Measurements from ENCODE around the gene PATZ1. TPM values are rescaled to one million over a fixed set of nuclear protein-coding genes. Genes with fewer than 3 reads are reported as not detected.

PATZ1 gene
- total and polyA plus RNA-seq, 2 experiments from 2014 or later = 23.2 to 56.8 TPM

DNA sequence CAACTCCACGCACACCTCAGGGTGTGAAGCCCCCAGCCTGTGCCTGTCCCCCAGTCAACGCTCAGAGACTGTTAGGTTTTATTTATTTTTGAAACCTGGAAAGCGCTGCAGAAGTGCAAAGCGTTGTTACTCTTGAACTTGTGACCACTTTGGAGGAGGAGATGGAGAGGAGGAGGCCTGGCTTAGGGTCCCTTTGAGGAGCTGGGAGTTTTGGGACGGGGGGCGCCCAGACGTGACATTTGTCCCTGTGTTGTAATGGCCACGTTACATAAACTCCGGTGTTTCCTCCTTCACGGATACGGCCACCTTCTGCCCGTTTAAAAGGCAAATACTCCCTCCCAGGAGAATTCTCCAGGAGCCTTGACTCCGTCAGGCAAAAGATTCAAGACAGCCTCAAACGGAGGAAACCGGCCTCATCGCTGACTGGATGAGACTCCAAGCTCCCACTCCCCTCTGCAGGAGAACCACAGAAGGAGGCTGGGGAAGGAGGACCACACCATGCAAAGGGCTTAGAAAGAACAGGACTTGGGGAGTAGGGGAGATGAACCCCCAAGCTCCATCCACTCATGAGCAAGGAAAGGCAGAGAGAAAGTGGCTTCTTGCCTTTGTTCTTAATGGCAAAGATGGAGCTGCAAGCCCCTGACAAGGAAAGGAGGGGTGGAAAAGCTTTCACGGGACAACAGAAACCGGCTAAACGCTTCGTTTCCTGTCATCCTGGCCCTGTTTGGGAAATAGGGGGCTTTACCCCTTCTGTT lies 54.5 kb downstream of the PATZ1 start (continued):
- TF ChIP-seq, protein P1, sequence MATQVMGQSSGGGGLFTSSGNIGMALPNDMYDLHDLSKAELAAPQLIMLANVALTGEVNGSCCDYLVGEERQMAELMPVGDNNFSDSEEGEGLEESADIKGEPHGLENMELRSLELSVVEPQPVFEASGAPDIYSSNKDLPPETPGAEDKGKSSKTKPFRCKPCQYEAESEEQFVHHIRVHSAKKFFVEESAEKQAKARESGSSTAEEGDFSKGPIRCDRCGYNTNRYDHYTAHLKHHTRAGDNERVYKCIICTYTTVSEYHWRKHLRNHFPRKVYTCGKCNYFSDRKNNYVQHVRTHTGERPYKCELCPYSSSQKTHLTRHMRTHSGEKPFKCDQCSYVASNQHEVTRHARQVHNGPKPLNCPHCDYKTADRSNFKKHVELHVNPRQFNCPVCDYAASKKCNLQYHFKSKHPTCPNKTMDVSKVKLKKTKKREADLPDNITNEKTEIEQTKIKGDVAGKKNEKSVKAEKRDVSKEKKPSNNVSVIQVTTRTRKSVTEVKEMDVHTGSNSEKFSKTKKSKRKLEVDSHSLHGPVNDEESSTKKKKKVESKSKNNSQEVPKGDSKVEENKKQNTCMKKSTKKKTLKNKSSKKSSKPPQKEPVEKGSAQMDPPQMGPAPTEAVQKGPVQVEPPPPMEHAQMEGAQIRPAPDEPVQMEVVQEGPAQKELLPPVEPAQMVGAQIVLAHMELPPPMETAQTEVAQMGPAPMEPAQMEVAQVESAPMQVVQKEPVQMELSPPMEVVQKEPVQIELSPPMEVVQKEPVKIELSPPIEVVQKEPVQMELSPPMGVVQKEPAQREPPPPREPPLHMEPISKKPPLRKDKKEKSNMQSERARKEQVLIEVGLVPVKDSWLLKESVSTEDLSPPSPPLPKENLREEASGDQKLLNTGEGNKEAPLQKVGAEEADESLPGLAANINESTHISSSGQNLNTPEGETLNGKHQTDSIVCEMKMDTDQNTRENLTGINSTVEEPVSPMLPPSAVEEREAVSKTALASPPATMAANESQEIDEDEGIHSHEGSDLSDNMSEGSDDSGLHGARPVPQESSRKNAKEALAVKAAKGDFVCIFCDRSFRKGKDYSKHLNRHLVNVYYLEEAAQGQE (IDR thresholded peaks at IDR 0.05; ENCODE audit: unreplicated experiment) = no peak
- TF ChIP-seq STAT1 (IDR thresholded peaks at IDR 0.05; ENCODE audit: unreplicated experiment) (no peak), CREB1 (CRISPR knock-in tag; IDR thresholded peaks at IDR 0.05; ENCODE audit: low read depth) (no peak)
- TF ChIP-seq, protein P2, sequence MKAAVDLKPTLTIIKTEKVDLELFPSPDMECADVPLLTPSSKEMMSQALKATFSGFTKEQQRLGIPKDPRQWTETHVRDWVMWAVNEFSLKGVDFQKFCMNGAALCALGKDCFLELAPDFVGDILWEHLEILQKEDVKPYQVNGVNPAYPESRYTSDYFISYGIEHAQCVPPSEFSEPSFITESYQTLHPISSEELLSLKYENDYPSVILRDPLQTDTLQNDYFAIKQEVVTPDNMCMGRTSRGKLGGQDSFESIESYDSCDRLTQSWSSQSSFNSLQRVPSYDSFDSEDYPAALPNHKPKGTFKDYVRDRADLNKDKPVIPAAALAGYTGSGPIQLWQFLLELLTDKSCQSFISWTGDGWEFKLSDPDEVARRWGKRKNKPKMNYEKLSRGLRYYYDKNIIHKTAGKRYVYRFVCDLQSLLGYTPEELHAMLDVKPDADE (IDR thresholded peaks at IDR 0.05) = no peak

DNA sequence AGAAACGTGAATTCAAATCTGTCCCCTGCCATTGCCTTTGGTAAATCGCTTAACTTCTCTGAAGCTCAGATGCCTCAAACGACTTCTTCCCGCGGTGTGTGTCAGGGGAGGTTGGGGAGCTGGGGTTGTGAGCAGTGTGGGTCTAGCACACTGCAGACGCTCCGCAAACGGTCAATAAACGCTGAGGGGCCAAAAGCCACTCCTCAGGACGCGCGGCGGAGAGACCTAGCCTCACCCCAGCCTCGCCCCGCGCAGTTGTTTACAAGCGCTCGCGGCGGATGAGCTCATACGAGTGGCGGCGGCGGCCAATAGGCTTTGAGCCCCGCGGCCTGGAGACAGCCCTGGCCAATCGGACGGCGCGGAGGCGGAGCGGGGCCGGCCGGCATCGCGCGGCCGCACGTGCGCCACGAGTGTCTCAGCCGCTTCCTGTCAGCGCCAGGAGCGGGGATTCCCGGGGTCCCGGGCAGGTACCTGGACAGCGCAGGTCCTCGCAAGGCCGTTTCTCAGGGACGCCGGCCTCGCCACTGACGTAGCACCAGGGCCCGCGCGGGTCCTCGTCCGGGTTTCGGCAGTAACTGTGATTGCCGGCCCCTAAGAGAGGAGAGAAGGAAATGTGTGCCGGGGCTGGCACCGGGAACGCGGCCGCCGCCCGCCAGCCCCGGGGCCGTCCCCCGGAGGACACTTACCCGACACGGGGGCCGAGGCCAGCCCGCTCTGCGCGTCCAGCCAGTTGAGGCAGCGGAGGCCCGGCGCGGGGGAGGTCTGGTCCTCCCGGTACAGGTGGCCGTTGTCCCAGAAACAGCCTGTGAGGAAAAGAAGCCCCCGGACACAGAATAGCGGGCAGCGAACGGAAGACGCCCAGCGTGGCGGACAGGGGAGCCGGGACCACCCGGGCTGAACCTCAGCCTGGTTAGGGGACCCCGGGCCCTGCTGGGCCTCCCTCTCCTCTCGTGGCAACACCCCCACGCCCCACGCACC lies 55.4 kb downstream of the PATZ1 start:
- H3K27me3 ChIP-seq (ENCODE audit: insufficient read depth) = peaks cover 26% of the 10 kb centered on the region
- no peaks in the 10 kb centered on the region for H3K9me2 ChIP-seq (ENCODE audit: insufficient read depth)
- Mint-ChIP-seq H3K9me3 (no peaks in the 10 kb centered on the region), H3K4me3 (peak overlapping the region; percentile 82), H3K36me3 (ENCODE audit: low read depth) (no peaks in the 10 kb centered on the region), H3K27ac (no peak overlapping the region), H3K4me1 (peaks cover 19% of the 10 kb centered on the region), H3K27me3 (ENCODE audit: insufficient read depth, low read depth, poor library complexity) (peaks cover 19% of the 10 kb centered on the region)
- TF ChIP-seq CREB1 (CRISPR knock-in tag; IDR thresholded peaks at IDR 0.05; ENCODE audit: low read depth) = peak; percentile 55; the same call in 1 of the 2 replicates
- no peak for TF ChIP-seq ZNF331 (CRISPR knock-in tag; IDR thresholded peaks at IDR 0.05; ENCODE audit: low read depth)
- peak; percentile 45 for TF ChIP-seq EZH2 (IDR thresholded peaks at IDR 0.05; ENCODE audit: low read depth, unreplicated experiment)
- no peaks in the 10 kb centered on the region for H4K20me1 ChIP-seq (replicated peaks; ENCODE audit: insufficient read depth)
- H2AFZ ChIP-seq = peak overlapping the region; percentile 78; the same call in 1 of the 2 replicates
- ATAC-seq (peak; percentile 89), DNase-seq (ENCODE audit: low spot score) (peak; percentile 98)
- peaks cover 8% of the 10 kb centered on the region; the same call in 1 of the 2 replicates for H3F3A ChIP-seq (replicated peaks; ENCODE audit: low read depth)
- H3K4me1 ChIP-seq (ENCODE audit: insufficient read depth) = 0 out of 2 replicates have a peak, but pooled peaks cover 8% of the 10 kb centered on the region
- H3K79me2 ChIP-seq (replicated peaks; ENCODE audit: insufficient read depth) = no peaks in the 10 kb centered on the region
- H3K36me3 ChIP-seq (ENCODE audit: insufficient read depth) = no peaks in the 10 kb centered on the region
- H3K4me3 ChIP-seq = peak overlapping the region; percentile 57
- H3K4me2 ChIP-seq = peak overlapping the region; percentile 79
- H3K27ac ChIP-seq (ENCODE audit: low read depth) = no peak overlapping the region

Data from GM23338 (cell line).